SK-N-MC (cell line): ENCODE results near the gene RBM3.

Source experiments
- EZH2 ChIP-seq: fragments of 200-600 bp; sonication (generic); IDR thresholded peaks from one replicate; pipeline ENCODE4 v1.6.1; 2017; ENCODE audit warnings: antibody characterized with exemption
- FOXP2 ChIP-seq: optimal IDR thresholded peaks from 2 replicates; pipeline ENCODE3; 2011; ENCODE audit warnings: mild to moderate bottlenecking, moderate library complexity; ENCODE audit not compliant: insufficient read depth; ENCODE audit errors: extremely low read length, control extremely low read depth
- POLR2AphosphoS5 ChIP-seq: IDR thresholded peaks from 2 replicates; pipeline ENCODE4 v1.6.1; 2012; ENCODE audit warnings: mild to moderate bottlenecking, low read depth, low read length, borderline replicate concordance

GRCh38 chrX:48541140-48541814, 33.0 kb upstream of the RBM3 start:
- TF ChIP-seq POLR2AphosphoS5 (no peak), EZH2 (no peak), FOXP2 (no peak)
